HuH-7.5 (cell line): ENCODE data around the gene TNK2.
"Not testable (repeated sequence)": the region's sequence is repeated elsewhere in the genome, so short reads cannot be mapped to it uniquely, and the experiment has no call there.

Source experiments
- DNase-seq: peaks from one replicate; pipeline ENCODE4 v3.0.0; 2011; ENCODE audit warnings: low spot score

TNK2 gene

DNA sequence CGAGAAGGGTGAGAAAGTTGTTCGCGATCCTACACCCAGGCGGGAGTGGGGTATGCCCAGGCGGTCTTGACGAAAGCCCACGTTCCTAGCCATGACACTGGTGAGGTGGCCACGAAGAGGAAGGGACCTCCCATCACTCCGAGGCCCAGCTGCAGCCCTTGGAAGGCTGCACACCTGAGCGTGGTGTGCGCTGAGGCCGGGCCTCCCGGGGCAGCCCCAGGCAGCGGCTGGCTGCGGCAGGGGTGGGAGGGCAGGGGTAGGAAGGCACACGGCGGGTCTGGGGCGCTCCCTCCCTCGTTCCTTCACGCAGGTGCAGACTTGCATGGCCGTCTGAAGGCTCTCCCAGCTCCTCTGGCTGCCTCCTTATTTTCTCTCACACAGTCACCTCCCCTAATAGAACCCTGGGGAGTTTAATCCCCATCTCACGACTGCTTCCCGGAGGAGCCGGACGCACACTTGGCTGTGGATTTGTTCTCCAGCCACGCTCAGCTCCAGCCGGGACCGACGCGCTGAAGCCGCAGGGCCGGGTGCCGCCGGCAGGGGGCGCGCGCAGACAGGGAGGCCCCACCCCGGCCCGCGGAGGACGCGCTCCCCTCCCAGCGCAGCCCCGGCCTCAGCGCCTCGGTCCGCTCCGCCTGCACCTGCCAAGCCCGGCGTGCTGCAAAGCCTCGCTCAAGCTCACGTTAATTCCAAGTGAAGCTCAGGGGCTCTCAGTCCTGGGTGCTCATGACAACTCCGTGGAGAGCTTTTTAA, 58.9 kb downstream of the TNK2 start:
- DNase-seq: no peak

DNA sequence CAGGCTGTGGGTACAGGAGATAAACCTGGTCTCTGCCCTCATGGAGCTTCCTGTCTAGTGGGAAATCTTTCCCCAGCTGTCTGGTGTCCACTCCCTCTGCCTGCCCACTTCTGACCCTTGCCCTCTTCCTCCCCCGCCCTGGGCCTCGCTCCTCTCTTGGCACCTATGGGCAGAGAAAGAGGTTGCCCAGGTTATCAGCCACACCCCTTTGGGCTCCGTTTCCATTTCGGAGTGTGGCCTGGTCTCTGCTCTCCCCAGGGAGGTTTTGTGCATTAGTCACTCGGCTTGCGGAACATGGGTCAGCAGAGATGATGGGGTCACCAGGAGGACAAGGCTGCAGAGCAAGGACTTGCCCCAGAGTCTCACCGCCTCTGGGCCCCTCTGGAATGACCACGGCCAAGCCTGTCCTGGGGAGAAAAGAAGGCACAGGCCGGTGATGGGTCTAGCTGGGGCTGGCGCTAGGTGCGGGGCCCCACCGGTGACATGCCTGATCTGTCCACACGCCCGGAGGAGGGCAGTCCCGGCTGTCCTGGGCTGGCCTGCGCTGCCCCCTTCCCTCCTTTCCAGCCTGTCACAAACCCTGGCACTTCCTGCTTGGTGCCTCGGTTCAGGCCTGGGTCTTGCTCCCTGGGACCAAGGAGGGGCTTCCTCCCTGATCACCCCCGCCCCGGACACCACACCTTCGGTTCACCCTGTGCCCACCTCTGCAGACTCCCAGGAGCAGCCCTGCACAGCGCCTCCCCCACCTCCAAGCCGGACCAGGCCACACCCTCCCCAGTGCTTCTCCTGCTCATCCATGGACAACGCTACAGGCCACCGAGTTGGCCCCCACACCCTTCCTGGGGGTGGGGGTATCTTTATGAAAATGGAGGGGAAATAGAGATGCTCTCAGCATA, 61.0 kb downstream of the TNK2 start:
- no peak for DNase-seq

DNA sequence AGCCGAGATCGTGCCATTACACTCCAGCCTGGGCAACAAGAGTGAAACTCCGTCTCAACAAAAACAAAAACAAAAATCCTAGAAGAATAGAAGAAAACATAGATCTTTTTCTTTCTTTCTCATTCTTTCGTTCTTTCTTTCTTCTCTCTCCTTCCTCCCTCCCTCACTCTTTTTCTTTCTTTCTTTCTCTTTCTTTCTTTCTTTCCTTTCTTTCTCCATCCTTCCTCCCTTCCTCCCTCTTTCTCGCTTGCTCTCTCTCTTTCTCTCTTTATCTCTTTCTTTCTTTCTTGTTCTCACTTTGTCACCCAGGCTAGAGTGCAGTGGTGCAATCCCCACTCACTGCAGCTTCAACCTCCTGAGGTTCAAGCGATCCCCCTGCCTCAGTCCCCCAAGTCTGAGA, 62.9 kb downstream of the TNK2 start:
- no peak for DNase-seq

DNA sequence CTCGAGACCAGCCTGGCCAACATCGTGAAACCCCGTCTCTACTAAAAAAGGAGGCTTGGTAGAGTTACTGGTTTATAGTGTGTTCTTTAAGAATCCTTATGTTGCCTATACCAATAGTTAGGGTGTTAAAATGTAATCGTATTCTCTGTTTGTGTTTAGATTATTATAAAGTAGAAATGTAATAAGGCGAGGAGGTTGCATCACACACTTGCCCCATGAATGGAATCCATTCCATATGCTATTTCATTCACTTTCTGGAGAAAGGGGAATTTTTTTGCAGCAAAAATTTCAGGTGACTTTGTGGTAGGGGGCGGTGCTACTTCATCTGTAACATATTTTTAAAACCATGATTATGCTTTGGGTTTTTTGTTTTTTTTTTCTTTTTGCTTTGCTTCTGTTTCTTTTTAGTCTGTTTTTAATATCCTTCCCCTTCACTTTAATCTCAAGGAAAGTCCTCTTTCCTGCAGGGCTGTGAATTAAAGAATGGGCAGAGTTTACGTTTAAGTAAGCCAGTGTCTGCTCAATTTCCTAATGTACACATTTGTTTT, 63.6 kb downstream of the TNK2 start:
- DNase-seq: no peak

DNA sequence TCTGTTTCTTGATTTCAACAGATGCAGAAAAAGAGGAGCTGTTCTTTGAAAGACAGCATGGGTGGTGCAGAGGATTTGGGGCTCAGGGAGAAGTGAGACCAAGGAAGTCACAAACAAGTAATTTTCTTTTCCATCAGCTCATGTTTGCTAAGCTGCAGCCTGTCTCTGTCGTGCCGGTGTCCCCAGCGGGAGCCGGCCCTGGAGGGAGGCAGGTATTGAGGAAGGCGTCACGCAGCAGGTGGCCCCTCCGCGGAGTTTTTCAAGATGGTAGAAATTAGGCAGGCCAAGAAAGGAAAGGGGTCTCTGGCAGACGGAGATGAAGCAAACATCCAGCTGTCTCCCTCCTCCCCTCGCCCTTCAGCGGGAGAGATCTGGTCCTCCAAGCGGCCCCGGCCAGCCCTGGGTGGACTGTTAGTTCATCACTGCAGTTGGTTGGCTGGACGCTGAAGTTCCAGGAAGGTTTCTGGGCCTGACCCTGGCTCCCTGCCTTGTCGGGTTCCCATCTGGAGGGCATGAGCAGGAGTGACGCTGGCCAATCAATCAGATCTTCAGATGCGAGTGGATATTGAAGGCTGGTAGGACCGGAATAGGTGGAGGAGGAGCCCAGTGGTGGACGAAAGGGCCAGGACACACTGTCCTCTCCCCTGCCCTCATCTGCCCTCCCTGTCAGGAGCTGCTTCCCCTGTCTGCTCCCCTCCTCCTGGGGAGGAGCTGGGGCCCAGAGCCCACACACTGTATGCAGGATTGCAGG, 68.9 kb downstream of the TNK2 start:
- DNase-seq: no peak

DNA sequence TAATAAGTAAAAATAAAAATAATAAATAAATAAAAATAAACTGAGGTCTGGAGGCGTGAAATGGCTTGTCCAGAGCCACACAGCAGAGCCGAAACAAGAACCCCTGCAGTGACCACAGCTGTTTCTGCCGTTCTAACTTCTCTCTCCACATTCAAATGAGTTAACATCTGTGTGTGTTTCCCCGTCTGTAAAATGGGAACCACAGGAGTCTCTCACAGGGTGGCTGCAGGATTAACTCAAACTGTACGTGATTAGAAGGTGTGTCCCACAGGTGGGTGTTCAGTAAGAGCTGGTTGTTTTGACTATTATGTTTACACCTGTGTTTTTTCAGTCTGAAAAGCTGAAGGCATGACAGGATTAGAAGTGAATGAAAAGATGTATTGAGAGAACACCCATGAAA, 69.6 kb downstream of the TNK2 start:
- DNase-seq: no peak

DNA sequence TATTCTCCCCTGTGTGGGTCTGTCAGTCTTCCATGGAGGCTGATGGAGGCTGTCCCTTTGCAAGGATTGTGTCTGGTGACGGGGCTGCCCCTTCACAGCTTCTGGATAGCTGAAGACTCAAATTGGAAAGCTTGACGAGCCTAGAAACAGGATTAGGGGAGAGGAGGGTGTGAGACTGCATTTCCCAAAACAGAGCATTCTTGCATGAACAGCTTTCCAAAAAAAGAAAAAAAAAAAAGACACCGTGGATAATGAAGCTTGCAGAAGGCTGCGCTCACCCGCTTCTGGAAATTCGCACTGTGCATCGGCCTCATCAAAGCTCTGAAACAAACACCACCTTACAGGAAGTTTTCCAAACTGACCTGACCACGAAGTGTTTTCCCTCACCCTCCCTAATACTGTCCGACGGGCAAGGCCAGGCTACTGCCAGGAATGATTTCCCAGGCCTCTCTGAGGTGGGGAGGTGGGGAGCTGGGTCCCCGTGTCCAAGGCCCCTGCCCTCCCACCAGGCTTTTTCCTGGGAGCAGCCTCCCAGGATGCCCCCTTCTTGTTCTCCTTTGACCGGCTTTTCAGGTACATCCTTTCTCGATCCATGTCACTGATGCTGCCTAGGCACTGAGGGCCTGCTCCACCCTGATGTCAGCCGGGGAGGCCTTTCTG, 71.7 kb downstream of the TNK2 start:
- no peak for DNase-seq

DNA sequence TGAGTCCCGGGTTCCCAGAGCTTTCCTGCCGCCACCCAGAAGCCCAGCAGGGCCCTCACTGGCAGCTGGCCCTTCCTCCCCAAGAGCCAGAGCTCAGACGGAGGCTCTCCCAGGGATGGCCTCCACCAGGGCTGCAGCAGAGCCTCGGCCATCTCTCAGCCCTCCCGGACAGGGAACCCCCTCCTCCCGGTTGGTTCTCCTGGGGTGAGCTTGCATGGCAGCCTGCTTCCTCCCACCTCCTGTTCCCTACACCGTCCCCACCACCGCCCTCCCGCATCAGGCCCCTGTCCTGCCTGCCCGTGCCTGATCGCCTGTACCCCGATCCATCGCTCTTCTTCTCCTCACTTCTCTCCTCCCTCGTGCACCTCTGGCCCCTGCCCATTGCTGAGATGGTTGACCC, 72.6 kb downstream of the TNK2 start:
- DNase-seq: no peak

DNA sequence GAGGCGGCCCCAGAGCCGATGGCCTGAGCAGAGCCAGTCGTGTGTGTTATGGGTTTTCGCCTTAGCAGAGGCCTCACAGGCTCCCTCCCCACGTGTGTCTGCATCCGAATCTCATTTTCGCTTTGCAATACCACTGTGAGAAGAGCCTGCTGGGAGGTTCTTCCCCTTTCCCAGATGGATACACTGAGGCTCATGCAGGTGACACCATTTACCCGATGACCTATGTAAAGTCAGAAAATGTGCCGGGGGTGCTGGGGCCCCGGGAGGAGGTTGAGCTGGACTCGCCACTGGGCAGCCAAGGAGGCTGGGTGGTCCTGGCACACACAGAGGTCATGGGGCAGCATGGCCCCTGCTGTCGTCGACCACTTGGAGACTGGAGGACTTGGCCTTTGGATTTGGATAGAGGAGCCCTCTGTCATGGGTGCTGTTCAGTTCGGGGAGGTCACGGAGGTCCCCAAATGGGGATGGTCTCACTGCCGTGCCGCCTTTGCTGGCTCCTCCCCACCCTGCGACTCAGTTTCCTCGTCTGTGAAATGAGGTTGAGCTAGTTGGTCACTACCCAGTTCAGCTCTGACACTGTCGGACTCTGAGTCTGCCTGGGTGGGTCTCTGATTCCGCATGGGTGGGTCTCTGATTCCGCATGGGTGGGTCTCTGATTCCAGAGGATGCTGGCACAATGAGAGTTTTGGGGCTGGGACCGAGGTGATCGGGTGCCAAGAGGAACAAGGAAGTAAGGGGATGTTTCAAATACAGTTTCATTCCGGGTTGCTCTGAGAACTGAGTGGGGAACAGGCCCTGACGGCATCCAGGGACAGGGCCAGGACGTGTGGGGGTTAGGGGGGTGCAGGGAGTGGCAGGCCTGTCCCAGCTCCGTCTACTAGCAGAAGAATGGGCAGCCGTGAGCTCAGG, 73.4 kb downstream of the TNK2 start:
- no peak for DNase-seq

DNA sequence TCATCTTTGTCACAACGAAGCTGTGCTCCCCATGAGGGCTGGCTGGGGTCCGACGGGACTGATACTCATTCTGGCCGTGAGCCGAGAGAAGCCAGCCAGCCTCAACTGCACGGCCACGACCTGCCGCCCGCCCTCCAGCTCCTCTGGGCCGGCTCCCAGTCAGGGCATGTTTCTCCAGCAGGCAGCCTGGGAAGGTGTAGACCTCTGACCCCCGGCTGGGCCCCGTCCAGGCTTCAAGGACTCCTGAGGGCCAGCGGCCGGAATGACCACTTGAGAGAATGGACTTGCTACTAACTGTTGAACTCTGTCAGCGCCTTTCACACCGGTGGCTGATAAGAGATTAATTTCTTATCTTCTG, 78.5 kb downstream of the TNK2 start:
- DNase-seq: no peak

DNA sequence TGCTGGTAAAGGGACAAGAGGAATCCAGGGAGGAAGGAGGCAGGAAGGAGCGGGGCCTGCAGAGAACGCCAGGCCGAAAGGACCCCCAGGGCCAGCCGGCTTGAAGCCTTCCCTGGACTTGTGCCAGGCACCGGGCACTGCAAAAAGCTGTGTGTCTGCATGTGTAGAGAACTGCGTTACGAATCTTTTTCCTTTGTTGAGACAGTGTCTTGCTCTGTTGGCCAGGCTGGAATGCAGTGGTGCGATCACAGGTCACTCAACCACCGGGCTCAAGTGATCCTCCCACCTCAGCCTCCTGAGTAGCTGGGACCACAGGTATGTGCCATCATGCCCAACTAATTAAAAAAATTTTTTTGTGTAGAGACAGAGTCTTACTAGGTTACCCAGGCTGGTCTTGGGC, 79.6 kb downstream of the TNK2 start:
- no peak for DNase-seq

DNA sequence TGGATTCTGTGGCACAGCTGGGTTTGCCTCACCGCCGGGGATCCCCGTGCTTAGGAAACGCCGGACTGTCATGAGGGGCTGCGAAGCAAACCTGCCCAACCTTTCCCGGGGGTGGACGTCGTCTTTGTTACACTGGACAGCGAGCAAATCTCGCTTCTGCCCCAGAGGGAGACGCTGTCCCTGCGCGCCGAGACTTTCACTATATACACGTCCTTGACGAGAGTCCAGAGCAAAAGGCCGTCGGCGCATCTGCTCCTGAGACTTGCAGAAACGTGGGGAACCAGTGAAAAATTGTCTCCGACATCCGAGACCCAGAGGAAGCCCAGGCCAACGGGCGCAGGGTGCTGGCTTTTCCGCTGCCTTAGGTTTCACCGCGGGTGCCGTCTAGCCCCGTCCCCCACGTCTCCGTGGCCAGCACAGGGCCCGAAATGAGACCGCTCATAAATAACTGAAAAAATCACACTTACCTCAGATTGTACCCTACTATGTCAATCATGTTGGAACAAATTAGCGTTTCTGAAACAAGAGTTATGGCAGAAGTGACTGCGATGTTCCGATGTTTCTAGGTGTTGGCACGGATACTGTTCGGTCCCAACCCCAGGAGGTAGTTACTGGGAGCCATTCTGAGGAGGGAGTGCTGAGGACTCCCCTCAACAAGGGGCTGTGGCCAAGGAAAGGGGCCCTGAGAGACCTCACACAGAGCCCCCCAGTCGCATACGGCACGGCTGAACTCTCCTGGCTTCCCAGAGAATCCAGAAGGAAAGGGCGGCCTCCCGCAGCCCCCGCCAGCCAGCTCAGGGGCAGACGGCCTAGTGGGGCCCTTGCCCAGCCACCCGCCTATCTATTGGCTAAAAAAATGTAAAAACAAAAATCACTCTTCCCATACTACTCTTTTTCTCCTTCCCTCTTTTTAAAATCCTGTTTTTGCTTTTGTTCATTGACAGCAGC, 82.2 kb downstream of the TNK2 start:
- no peak for DNase-seq

DNA sequence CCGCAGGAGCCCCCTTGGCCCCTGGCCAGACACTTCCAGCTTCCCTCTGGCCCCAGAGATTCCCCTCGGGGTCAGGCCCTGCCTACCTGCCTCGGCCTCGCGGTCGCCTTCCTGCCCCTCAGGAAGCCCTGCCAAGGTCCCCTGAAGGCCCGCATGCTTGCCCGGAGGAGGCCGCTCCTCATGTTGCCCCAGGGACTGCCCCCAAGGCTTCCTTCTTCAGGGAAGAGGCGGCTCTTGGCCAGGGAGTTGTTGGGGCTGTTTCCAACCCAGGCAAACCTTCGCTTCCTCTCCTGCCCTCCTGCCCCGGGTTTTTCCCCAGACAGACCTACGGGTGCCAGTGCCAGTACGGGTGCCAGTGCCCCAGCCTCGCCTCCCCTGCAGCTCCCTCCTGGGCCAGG, 83.2 kb downstream of the TNK2 start:
- DNase-seq: no peak

DNA sequence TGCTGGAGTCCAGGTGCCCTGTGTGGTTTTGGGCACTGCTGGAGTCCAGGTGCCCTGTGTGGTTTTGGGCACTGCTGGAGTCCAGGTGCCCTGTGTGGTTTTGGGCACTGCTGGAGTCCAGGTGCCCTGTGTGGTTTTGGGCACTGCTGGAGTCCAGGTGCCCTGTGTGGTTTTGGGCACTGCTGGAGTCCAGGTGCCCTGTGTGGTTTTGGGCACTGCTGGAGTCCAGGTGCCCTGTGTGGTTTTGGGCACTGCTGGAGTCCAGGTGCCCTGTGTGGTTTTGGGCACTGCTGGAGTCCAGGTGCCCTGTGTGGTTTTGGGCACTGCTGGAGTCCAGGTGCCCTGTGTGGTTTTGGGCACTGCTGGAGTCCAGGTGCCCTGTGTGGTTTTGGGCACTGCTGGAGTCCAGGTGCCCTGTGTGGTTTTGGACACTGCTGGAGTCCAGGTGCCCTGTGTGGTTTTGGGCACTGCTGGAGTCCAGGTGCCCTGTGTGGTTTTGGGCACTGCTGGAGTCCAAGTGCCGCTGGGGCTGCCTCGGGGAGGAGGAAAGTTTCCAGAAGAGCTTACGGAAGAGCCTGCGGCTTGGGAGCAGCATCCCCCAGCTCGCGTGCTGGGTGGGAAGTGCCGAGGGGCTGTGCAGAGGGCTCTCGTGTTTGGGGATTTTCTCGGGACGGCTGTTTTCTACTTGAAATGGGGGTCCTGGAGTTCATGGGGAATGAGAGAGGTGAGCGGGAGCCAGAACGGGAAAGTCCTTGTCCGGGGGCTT, 83.7 kb downstream of the TNK2 start:
- DNase-seq: not testable (repeated sequence)

DNA sequence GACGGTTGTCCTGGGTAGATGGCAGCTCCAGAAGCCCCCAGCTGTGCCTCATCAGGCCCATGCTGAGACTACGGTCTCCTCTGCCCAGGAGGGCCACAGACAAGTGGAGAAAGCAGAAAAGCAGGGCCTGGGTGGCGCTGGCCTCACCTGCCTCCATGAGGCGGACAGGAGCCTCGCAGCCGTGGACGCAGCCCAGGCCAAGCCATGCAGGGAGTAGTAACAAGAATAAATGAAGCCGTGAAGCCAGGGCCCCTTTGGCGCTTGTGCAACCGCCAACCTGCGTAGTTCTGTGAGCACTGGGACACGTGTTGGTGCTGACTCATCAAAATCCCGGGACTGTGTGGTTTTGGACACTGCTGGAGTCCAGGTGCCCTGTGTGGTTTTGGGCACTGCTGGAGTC, 84.4 kb downstream of the TNK2 start:
- DNase-seq: peak; percentile 40

DNA sequence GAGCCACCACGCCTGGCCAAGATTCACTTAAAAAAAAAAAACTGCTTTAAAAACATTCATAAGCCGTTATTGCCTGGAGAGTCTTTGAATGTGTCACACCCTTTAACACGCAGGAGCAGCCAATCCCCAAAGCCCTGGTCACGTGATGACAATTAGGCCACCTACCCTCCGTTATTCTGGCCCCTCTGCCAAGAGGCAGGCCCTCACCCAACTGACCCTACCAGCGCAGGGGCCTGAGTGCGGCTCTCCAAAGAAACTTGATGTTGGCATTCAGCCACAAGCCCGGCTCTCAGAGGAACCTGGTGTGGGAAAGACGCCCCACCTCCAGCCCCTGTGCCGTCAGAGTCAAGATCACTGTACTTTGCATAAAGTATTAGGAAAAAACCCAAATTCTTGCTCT, 85.1 kb downstream of the TNK2 start:
- DNase-seq: no peak

DNA sequence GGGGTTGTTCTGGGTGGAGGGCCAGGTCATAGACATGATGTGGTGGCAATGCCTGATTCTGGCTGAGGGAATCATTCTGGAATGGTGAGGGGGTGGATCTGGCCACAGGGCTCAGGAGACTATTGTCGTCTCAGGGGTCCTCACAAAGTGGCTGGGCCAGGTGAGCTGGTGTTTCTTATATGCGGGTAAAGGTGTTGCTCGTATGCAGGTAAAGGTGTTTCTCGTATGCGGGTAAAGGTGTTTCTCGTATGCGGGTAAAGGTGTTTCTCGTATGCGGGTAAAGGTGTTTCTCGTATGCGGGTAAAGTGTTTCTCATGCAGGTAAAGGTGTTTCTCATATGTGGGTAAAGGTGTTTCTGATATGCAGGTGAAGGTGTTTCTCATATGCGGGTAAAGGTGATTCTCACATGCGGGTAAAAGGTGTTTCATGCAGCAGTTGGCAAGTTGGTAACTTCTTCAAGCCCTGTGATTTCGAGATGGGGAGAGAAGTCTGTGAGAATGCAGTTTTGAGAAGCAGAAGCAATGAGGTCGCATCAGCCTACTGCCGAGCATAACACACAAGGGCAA, 86.1 kb downstream of the TNK2 start:
- DNase-seq: no peak

DNA sequence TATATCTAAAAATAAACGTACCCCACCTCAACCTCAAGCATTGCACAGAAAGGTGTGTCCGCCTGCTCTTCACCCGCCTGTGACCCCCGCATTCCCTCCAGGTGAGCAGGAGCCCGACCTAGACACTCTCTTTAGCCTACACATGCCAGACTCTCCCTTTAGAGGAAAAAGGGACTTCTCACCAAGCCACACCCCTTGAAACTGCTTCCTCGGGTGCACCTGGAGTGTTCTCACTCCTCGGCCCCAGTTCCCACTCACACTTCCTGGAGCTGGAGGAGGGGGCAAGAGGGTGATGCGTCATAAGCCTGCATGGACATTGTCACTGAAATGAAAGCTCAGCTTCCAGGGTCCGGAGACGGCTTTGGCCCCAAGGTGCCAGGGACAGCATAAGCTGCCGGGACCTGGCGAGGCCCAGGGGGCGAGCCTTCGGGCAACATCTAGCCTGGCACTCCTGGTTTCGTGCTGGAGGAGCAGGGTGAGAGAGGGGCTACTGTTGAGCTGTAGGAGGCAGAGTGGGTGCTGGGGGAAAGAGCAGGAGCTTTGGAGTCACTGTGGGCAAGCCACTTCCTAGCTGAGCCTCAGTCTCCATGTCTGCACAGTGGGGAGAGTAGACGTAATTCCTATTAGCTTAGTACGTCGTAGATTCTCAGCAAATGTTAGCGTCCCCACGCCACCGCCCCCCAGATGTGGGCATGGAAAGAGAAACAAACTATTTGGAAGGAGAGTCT, 86.8 kb downstream of the TNK2 start:
- DNase-seq: no peak
